HAP-1 (cell line): ENCODE results near the gene SLK.

Source experiments
- DNase-seq, 2 experiments: peaks; one replicate each; pipeline ENCODE4 v3.0.0-alpha.2; 2016 to 2020; ENCODE audit warnings: low spot score in 2 of 2
- H3K27me3 ChIP-seq: fragments of 250-450 bp; sonication (Bioruptor Pico); 2 replicates; pipeline ENCODE4 v1.5.1; 2020; ENCODE audit warnings: low read depth, mild to moderate bottlenecking, moderate library complexity
- H3K36me3 ChIP-seq: fragments of 250-450 bp; sonication (Bioruptor Pico); replicated peaks from 2 replicates; pipeline ENCODE4 v1.5.1; 2020; ENCODE audit warnings: mild to moderate bottlenecking
- H3K4me1 ChIP-seq: fragments of 250-450 bp; sonication (Bioruptor Pico); 2 replicates; pipeline ENCODE4 v1.5.1; 2020; ENCODE audit warnings: mild to moderate bottlenecking
- H3K4me3 ChIP-seq: fragments of 250-450 bp; sonication (Bioruptor Pico); 2 replicates; pipeline ENCODE4 v1.5.1; 2020; ENCODE audit warnings: mild to moderate bottlenecking, moderate library complexity
- H3K9me3 ChIP-seq: fragments of 250-450 bp; sonication (Bioruptor Pico); 2 replicates; pipeline ENCODE4 v1.5.1; 2020; ENCODE audit warnings: mild to moderate bottlenecking, moderate library complexity
- in situ Hi-C: fragments of 300-500 bp; cut with MboI; formaldehyde crosslinking; loops from 3 replicates; pipeline ENCODE4 v1.14.3; 2020; ENCODE audit warnings: low sequenced_read_pairs, inconsistent platforms, mixed read lengths

Gene SLK

DNA sequence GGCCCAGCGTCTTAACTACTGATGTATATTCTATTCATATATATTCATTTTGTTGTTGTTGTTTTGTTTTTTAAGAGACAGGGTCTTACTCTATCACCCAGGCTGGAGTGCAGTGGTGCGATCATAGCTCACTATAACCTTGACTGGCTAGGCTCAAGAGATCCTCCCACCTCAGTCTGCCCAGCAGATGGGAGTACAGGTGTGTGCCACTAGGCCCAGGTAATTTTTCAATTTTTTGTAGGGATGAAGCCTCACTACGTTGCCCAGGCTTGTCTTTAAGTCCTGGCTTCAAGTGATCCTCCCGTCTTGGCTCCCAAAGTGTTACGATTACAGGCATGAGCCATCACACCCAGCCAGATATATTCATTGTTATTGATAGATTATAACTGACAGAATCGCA is 36.1 kb upstream of the SLK start:
- Histone ChIP-seq H3K9me3 (no peaks in the 10 kb centered on the region), H3K4me1 (peaks cover 12% of the 10 kb centered on the region), H3K36me3 (no peaks in the 10 kb centered on the region), H3K27me3 (peaks cover 6% of the 10 kb centered on the region), H3K4me3 (no peak overlapping the region)
- DNase-seq, result no peak
- in situ Hi-C loops, result no loop called here

GRCh38 chr10:103931603-103932002 is 35.3 kb upstream of the SLK start:
- in situ Hi-C loops, result no loop called here
- H3K4me1 ChIP-seq, result peaks cover 12% of the 10 kb centered on the region
- no peaks in the 10 kb centered on the region for H3K36me3 ChIP-seq
- DNase-seq, result no peak
- H3K9me3 ChIP-seq, result no peaks in the 10 kb centered on the region
- H3K4me3 ChIP-seq, result no peak overlapping the region
- H3K27me3 ChIP-seq, result peaks cover 10% of the 10 kb centered on the region

DNA sequence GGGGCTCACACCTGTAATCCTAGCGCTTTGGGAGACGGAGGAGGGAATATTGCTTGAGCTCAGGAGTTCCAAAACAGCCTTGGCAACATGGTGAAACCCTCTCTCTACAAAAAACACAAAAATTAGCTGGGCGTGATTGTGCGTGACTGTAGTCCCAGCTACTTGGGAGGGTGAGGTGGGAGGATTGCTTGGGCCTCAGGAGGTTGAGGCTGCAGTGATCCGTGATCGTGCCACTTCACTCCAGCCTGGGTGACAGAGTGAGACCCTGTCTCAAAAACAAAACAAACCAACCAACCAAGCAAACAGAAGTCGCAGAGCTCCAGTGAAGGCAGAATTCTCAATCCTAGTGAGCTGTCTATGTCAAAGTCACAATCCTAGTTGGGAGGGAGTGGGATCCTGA is 34.7 kb upstream of the SLK start:
- Histone ChIP-seq H3K4me1 (peaks cover 12% of the 10 kb centered on the region), H3K27me3 (peaks cover 10% of the 10 kb centered on the region), H3K4me3 (no peak overlapping the region), H3K36me3 (no peaks in the 10 kb centered on the region), H3K9me3 (no peaks in the 10 kb centered on the region)
- in situ Hi-C loops, result no loop called here
- no peak for DNase-seq

GRCh38 chr10:103932971-103933370 is 34.0 kb upstream of the SLK start:
- no peaks in the 10 kb centered on the region for H3K36me3 ChIP-seq
- in situ Hi-C loops, result no loop called here
- no peak overlapping the region for H3K4me3 ChIP-seq
- peaks cover 14% of the 10 kb centered on the region for H3K27me3 ChIP-seq
- no peak for DNase-seq
- H3K9me3 ChIP-seq, result no peaks in the 10 kb centered on the region
- peaks cover 12% of the 10 kb centered on the region for H3K4me1 ChIP-seq

DNA sequence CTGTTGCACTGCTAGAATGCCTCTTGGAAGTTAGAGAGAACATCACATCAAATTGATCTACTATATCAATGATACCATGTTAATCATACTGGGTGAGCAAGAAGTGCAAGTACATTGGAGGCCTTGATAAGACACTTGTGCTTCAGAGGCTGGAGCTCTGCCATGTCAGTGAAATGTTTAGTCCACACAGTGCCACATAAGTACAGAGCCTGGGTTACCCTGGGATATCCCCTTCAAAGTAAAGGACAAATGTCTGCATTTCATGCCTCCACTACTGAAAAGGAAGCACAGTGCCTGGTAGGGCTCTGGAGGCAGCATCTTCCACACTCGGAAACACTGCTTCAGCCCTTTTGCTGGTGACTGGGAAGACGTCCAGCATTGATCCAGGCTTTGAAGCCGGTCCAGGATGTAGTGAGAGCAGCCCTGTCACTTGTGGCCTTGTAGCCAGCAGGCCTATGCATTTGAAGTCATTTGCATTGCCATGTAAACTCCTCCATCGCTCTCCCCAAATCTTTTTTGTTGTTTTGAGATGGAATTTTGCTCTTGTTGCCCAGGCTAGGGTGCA is 33.3 kb upstream of the SLK start:
- in situ Hi-C loops, result no loop called here
- H3K9me3 ChIP-seq, result no peaks in the 10 kb centered on the region
- H3K27me3 ChIP-seq, result peaks cover 18% of the 10 kb centered on the region
- H3K4me3 ChIP-seq, result no peak overlapping the region
- H3K4me1 ChIP-seq, result peaks cover 11% of the 10 kb centered on the region
- no peaks in the 10 kb centered on the region for H3K36me3 ChIP-seq
- no peak for DNase-seq

DNA sequence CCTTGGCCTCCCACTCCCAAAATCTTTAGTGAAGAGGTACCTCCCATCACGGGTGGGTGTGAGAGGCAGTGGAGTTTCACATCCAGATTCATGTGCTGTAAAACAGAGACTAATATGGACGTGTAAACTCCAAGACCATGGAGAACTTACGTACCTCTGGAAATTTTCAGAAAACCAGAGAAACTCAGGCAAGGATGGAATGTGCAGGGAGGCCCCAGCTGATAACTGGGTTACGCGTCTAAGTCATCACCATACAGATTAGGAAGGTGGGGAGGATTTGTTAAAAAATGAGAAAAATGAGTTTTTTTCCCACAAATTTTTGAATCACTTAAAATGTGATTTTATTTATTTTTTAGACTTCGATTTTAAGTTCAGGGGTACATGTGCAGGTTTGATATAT is 32.6 kb upstream of the SLK start:
- Histone ChIP-seq H3K27me3 (peaks cover 25% of the 10 kb centered on the region), H3K4me1 (peaks cover 4% of the 10 kb centered on the region), H3K4me3 (no peak overlapping the region), H3K36me3 (no peaks in the 10 kb centered on the region), H3K9me3 (no peaks in the 10 kb centered on the region)
- no peak for DNase-seq
- in situ Hi-C loops, result no loop called here

DNA sequence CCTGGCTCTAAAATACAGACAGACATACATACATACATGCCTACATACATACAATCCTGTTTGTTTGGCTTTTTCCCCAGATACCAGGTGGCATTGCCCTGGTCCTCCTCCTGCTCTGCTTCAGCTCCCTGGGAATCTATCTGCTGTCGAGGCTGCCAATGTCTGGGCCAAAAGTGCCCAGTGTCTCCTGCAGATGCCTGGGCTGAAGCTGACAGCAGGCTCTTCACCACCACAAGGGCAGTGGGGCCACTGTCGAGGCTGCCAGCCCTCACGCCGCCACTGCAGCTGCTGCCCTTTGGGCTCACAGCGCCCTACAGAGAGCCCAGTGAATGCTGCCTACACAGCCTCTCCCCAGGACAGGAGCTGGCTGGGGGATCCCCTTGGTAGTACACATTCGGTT is 30.9 kb upstream of the SLK start:
- no peak for DNase-seq
- in situ Hi-C loops, result no loop called here

GRCh38 chr10:103939522-103939921 is 27.4 kb upstream of the SLK start:
- H3K4me3 ChIP-seq, result no peak overlapping the region
- no peak for DNase-seq
- in situ Hi-C loops, result no loop called here
- no peaks in the 10 kb centered on the region for H3K36me3 ChIP-seq
- no peaks in the 10 kb centered on the region for H3K4me1 ChIP-seq
- peaks cover 52% of the 10 kb centered on the region for H3K27me3 ChIP-seq
- no peaks in the 10 kb centered on the region for H3K9me3 ChIP-seq

More for the DNA sequence above, 30.9 kb upstream of the SLK start:
- no peaks in the 10 kb centered on the region for H3K9me3 ChIP-seq
- no peaks in the 10 kb centered on the region for H3K36me3 ChIP-seq
- H3K4me1 ChIP-seq, result no peaks in the 10 kb centered on the region
- peaks cover 31% of the 10 kb centered on the region for H3K27me3 ChIP-seq
- no peak overlapping the region for H3K4me3 ChIP-seq

DNA sequence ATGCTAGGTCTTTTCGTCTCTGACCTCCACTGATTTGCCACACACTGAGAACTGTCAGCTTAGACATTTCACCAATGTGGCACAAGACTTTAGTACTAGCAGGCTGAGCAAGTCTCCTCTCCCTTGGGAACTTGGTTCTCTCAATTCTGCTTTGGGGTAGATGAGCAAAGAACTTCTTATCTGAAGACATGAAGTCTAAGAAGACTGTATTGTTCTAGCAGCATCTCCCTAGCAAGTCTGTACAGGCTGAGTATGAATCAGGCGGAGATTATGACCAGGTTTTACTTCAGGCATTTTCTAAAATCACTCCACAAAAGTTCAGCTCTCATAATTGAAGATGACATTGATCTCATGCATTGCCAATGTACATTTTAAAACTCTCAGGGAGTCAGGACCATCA is 25.1 kb upstream of the SLK start:
- Histone ChIP-seq H3K9me3 (no peaks in the 10 kb centered on the region), H3K4me1 (no peaks in the 10 kb centered on the region), H3K36me3 (no peaks in the 10 kb centered on the region), H3K27me3 (peaks cover 59% of the 10 kb centered on the region), H3K4me3 (no peak overlapping the region)
- in situ Hi-C loops, result no loop called here
- no peak for DNase-seq

- H3K9me3 ChIP-seq, result no peaks in the 10 kb centered on the region
- no peaks in the 10 kb centered on the region for H3K4me1 ChIP-seq
- H3K27me3 ChIP-seq, result peaks cover 66% of the 10 kb centered on the region
- no peak overlapping the region for H3K4me3 ChIP-seq
- DNase-seq, result no peak
- in situ Hi-C loops, result no loop called here
- no peaks in the 10 kb centered on the region for H3K36me3 ChIP-seq
Measured at GRCh38 chr10:103942866-103943265, 24.1 kb upstream of the SLK start.

DNA sequence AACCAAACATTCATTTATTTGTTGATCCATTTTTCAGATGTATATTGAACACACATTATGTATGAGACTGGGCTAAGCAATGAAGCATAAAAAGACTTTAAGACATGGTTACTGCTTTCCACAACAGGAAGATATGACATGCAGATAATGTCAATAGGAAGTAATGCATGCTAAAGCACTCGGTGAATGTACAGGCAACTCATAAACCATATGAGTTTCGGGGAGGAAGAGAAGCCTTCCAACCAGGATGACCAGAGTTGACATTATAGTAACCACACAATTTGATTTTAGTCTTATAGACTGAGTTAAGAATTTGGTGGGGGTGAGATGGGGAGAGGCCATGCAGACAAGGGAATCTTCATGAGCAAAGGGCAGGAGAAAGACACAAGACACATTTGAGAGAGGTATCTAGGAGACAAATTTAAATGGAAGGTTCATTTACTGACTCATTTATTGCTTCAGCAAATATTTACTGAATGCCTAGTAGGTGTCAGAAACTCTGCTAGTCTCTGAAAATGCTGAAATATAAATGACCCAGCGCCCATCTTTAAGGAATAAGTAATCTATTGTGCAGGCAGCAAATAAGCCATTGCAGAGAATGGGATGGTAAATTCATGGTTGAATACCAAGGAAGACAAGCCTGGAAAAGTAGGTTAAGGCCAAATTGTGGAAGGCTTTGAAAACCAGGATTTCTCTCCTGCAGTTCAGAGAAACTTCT is 19.0 kb upstream of the SLK start:
- Histone ChIP-seq H3K4me1 (peaks cover 9% of the 10 kb centered on the region), H3K9me3 (no peaks in the 10 kb centered on the region), H3K27me3 (peaks cover 75% of the 10 kb centered on the region), H3K4me3 (no peak overlapping the region), H3K36me3 (no peaks in the 10 kb centered on the region)
- DNase-seq, result no peak
- in situ Hi-C loops, result no loop called here

DNA sequence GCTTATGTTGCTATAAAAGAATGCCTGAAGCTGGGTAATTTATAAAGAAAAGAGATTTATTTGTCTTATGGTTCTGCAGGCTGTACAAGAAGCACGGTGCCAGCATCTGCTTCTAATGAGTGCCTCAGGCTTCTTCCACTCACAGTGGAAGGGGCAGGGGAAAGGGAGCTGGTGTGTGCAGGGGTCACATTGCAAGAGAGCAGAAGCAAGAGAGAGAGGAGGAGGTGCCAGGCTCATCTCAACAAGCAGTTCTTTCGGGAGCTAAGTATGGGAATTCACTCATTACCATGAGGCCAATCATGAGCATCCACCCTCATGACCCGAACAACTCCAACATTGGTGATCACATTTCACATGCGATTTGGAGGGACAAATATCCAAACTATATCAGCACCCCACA is 17.2 kb upstream of the SLK start:
- no peaks in the 10 kb centered on the region for H3K36me3 ChIP-seq
- in situ Hi-C loops, result no loop called here

DNA sequence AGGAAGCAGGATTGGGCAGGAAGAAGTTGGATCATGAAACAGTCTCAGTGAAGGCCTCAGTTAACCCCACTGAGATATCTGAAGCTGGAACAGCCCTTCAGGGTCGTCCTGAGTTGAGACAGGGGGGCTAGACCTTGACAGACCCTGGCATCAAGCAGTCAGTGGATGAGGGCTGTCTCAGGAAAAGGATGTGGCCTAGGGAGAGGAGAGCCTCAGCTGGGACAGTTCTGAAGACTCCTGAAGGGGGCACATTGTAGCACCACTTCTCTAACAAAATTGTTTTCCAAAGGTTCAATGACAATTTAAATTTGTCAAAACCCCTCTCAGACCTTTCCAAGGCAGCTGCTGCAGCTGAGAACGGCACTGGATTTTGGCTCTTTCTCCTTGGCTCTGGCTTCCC is 15.8 kb upstream of the SLK start:
- Histone ChIP-seq H3K36me3 (no peaks in the 10 kb centered on the region), H3K4me3 (no peak overlapping the region), H3K4me1 (peaks cover 9% of the 10 kb centered on the region), H3K9me3 (no peaks in the 10 kb centered on the region; the same call in 1 of the 2 replicates), H3K27me3 (peaks cover 75% of the 10 kb centered on the region)
- DNase-seq, result no peak
- in situ Hi-C loops, result no loop called here

More for the DNA sequence above, 17.2 kb upstream of the SLK start:
- H3K9me3 ChIP-seq, result no peaks in the 10 kb centered on the region; the same call in 1 of the 2 replicates
- DNase-seq, result no peak
- H3K4me1 ChIP-seq, result peaks cover 9% of the 10 kb centered on the region
- no peak overlapping the region for H3K4me3 ChIP-seq
- peaks cover 79% of the 10 kb centered on the region for H3K27me3 ChIP-seq

- Histone ChIP-seq H3K9me3 (no peaks in the 10 kb centered on the region; the same call in 1 of the 2 replicates), H3K4me1 (peaks cover 9% of the 10 kb centered on the region), H3K27me3 (peaks cover 72% of the 10 kb centered on the region), H3K4me3 (no peak overlapping the region), H3K36me3 (no peaks in the 10 kb centered on the region)
- DNase-seq, result peak; percentile 59 to 92
- in situ Hi-C loops, result no loop called here
Measured at GRCh38 chr10:103951942-103952341, 15.0 kb upstream of the SLK start.
